Epithelial cell of esophagus (primary cell): Measurements from ENCODE around the gene KLHL6.

Experiments used
- DNase-seq: peaks from one replicate; pipeline ENCODE4 v3.0.0; 2010; ENCODE audit warnings: low read depth
- H3K4me3 ChIP-seq: 2 replicates; pipeline ENCODE4 v1.5.1; 2011; ENCODE audit warnings: mild to moderate bottlenecking, low read length, control low read depth
- CTCF ChIP-seq: IDR thresholded peaks from 2 replicates; pipeline ENCODE4 v1.5.1; 2011; ENCODE audit warnings: low read depth, mild to moderate bottlenecking, low read length, control low read depth, inconsistent platforms; ENCODE audit not compliant: insufficient read depth; ENCODE audit errors: missing control alignments

Gene KLHL6

GRCh38 chr3:183553334-183554026 lies 2.0 kb downstream of the KLHL6 start:
- TF ChIP-seq CTCF, result no peak
- DNase-seq, result no peak
- no peak overlapping the region for H3K4me3 ChIP-seq

- H3K4me3 ChIP-seq, result no peak overlapping the region
- no peak for DNase-seq
- TF ChIP-seq CTCF, result no peak
Measured at GRCh38 chr3:183551930-183552329, 3.6 kb downstream of the KLHL6 start.

GRCh38 chr3:183548262-183548769 lies 7.2 kb downstream of the KLHL6 start:
- DNase-seq, result peak; percentile 93
- TF ChIP-seq CTCF, result no peak
- no peak overlapping the region for H3K4me3 ChIP-seq

- DNase-seq, result no peak
- no peak overlapping the region for H3K4me3 ChIP-seq
- no peak for TF ChIP-seq CTCF
Measured at GRCh38 chr3:183546625-183547024, 8.9 kb downstream of the KLHL6 start.

GRCh38 chr3:183545708-183546107 lies 9.8 kb downstream of the KLHL6 start:
- no peak for TF ChIP-seq CTCF
- H3K4me3 ChIP-seq, result no peak overlapping the region
- DNase-seq, result no peak

GRCh38 chr3:183542355-183542754 lies 13.2 kb downstream of the KLHL6 start:
- no peak for DNase-seq
- no peak overlapping the region for H3K4me3 ChIP-seq
- TF ChIP-seq CTCF, result no peak

- TF ChIP-seq CTCF, result no peak
- no peak overlapping the region for H3K4me3 ChIP-seq
- no peak for DNase-seq
Measured at GRCh38 chr3:183541738-183542137, 13.8 kb downstream of the KLHL6 start.
